ENCODE measurements around the gene OR10K2.

DNA sequence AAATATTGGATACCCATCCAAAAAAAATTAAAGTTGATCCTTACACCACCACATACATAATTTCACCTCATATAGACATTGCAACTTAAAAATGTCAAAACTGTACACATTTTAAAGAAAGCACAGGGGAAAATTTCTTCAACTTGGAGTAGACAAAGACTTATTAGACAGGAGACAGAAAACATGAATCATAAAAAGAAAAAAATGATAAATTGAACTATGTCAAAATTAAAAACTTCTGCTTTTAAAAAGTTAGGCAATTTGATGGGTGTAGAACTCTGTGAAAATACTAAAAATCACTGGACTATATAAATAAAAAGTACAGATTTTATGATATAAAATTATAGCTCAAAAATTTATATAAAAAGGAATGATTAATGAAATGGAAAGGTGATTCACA lies 31.2 kb upstream of the OR10K2 start:
- TF ChIP-seq NR2F2 (IDR thresholded peaks at IDR 0.05), result no peak
- TF ChIP-seq, protein P1, sequence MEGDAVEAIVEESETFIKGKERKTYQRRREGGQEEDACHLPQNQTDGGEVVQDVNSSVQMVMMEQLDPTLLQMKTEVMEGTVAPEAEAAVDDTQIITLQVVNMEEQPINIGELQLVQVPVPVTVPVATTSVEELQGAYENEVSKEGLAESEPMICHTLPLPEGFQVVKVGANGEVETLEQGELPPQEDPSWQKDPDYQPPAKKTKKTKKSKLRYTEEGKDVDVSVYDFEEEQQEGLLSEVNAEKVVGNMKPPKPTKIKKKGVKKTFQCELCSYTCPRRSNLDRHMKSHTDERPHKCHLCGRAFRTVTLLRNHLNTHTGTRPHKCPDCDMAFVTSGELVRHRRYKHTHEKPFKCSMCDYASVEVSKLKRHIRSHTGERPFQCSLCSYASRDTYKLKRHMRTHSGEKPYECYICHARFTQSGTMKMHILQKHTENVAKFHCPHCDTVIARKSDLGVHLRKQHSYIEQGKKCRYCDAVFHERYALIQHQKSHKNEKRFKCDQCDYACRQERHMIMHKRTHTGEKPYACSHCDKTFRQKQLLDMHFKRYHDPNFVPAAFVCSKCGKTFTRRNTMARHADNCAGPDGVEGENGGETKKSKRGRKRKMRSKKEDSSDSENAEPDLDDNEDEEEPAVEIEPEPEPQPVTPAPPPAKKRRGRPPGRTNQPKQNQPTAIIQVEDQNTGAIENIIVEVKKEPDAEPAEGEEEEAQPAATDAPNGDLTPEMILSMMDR (IDR thresholded peaks at IDR 0.05; ENCODE audit: low read depth, low read length, missing input control), result no peak
- TF ChIP-seq FOXA1 (IDR thresholded peaks at IDR 0.05), result no peak
- no peak for TF ChIP-seq RAD21 (IDR thresholded peaks at IDR 0.05)
- TF ChIP-seq, protein P2, sequence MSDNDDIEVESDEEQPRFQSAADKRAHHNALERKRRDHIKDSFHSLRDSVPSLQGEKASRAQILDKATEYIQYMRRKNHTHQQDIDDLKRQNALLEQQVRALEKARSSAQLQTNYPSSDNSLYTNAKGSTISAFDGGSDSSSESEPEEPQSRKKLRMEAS (IDR thresholded peaks at IDR 0.05), result no peak
- TF ChIP-seq TAF1 (conservative IDR thresholded peaks at IDR 0.05), result no peak
- TF ChIP-seq JUND (IDR thresholded peaks at IDR 0.05), result no peak
